Left lobe of liver (tissue), 2 donors: ENCODE measurements around the gene IER2. TPM values are rescaled to one million over a fixed set of nuclear protein-coding genes. Genes with fewer than 3 reads are reported as not detected.
A peak's percentile ranks its signal among the peaks of the same experiment; 100 is the strongest.
"Not testable (repeated sequence)": the region's sequence is repeated elsewhere in the genome, so short reads cannot be mapped to it uniquely, and the experiment has no call there.

Experiments used
- ATAC-seq: fragments of 200-7000 bp; cut with Tn5 transposase; one replicate; pipeline ENCODE4 v1.9.1; 2020; ENCODE audit warnings: mild to moderate bottlenecking, moderate library complexity
- DNase-seq: peaks from one replicate; pipeline ENCODE4 v3.0.0-alpha.2; 2020; ENCODE audit warnings: low spot score
- total RNA-seq: library from RNA; stranded (reverse); gene quantifications from one replicate; pipeline ENCODE4 v1.2.1, GENCODE V29; 2021
- donor health status: DM: no; HTN: no; CAD: no; lungs with moderate emphysema.
- donor health status: DM: no; HTN: yes; CAD: no.

The IER2 gene
- total RNA-seq, 1 donor from 2014 or later, result 26.5 TPM

DNA sequence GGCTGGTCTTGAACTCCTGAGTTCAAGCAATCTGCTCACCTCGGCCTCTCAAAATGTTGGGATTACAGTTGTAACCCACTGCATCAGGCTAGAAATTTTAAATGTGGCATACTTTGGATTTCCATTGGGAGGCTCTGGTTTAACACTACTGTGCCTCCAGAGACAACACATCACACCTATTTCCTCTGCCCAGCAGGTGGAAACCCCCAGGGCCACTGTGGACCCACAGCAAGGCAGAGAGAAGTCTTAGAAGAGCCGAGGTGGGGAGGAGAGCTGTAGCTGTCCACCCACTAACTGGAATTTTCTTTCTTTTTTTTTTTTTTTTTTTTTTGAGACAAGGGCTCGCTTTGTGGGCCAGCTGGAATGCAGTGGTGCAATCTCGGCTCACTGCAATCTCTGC lies 39.4 kb downstream of the IER2 start:
- no peak for ATAC-seq

GRCh38 chr19:13190781-13191540 lies 40.8 kb downstream of the IER2 start:
- ATAC-seq (peak; percentile 85), DNase-seq (peak; percentile 90)

More for the DNA sequence above, 39.4 kb downstream of the IER2 start:
- no peak for DNase-seq

DNA sequence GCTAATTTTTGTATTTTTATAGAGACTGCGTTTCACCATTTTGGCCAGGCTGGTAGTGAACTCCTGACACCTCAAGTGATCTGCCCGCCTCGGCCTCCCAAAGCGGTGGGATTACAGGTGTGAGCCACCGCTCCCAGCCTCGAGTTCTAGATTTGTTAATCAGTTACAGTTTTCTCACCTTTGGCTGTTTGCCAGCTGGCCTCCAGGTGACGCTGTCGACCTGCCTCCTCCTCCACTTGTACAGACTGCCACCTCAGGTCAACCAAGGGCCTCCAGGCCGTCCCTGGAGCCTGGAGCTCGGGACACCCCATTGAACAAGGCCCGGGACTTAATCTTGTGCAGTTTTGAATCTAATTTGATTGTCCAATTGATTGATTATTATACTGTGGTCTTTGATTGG lies 45.5 kb downstream of the IER2 start:
- ATAC-seq (peak; percentile 74), DNase-seq (peak; percentile 88)

DNA sequence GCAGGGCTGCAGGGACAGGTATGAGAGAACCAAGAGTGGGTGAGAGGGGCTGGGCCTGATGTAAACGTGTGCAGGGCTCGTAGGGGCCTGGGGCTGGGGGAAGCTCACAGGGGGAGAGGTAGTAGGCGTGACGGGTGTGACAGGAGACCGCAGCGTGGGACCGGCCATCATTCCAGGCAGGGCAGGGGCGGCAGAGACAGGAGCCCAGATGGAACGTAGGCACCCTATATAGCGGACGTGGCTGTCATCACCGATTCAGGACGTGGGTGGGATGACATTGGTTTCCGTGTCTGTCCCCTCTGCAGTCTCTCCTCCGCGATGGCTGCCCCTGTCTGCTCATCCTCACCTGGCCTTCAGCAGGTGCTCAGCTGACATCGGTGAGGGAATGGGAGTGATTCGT lies 48.4 kb downstream of the IER2 start:
- DNase-seq, result no peak
- ATAC-seq, result no peak

DNA sequence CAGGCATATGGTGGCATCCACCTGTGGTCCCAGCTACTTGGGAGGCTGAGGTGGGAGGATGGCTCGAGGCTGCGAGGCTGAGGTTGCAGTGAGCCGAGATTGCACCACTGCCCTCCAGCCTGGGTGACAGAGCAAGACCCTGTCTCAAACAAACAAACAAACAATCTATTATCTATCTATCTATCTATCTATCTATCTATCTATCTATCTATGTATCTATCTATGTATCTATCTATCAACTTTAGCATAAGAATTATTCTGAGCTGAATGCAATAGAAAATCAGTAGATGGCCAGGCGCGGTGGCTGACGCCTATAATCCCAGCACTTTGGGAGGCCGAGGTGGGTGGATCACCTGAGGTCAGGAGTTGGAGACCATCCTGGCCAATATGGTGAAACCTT lies 51.9 kb downstream of the IER2 start:
- DNase-seq, ATAC-seq: not testable (repeated sequence)

Other genes starting within 250 kb of the IER2 start
- not detected for gene SYCE2, start 231.1 kb upstream of the IER2 start, total RNA-seq
- gene FARSA, start 216.7 kb upstream of the IER2 start, total RNA-seq, result 34.2 TPM
- gene CALR, start 211.8 kb upstream of the IER2 start, total RNA-seq, result 1,041 TPM
- 42.6 TPM for gene RAD23A, start 204.5 kb upstream of the IER2 start, total RNA-seq
- 12.0 TPM for gene GADD45GIP1, start 193.2 kb upstream of the IER2 start, total RNA-seq
- not detected for gene DAND5, start 180.8 kb upstream of the IER2 start, total RNA-seq
- 41.4 TPM for gene NFIX, start 154.9 kb upstream of the IER2 start, total RNA-seq
- 1.5 TPM for gene LYL1, start 47.6 kb upstream of the IER2 start, total RNA-seq
- gene TRMT1, start 33.7 kb upstream of the IER2 start, total RNA-seq, result 15.8 TPM
- gene NACC1, start 32.1 kb upstream of the IER2 start, total RNA-seq, result 26.7 TPM
- gene STX10, start within 50 bp of the IER2 start, total RNA-seq, result 22.7 TPM